GM12878 (cell line): Measurements from ENCODE around the gene FGR. TPM values are rescaled to one million over a fixed set of nuclear protein-coding genes. Genes with fewer than 3 reads are reported as not detected.

Experiments used
- IKZF2 ChIP-seq, 2 experiments: fragments of 450-650 bp; IDR thresholded peaks; 2 replicates each; pipeline ENCODE4 v1.6.1; 2017; ENCODE audit warnings: mild to moderate bottlenecking in 2 of 2, moderate library complexity in 2 of 2
- JUNB ChIP-seq: IDR thresholded peaks from 2 replicates; pipeline ENCODE4 v1.6.1; 2016; ENCODE audit warnings: antibody characterized with exemption, mild to moderate bottlenecking
- SMC3 ChIP-seq: IDR thresholded peaks from 2 replicates; pipeline ENCODE4 v1.6.1; 2011; ENCODE audit warnings: low read length, improper control_type of control experiment, borderline replicate concordance
- TCF12 ChIP-seq: IDR thresholded peaks from 2 replicates; pipeline ENCODE4 v1.6.1; 2011; ENCODE audit warnings: low read depth, mild to moderate bottlenecking, low read length
- ZBTB33 ChIP-seq: fragments of 450-650 bp; IDR thresholded peaks from 2 replicates; pipeline ENCODE4 v1.6.1; 2017; ENCODE audit warnings: mild to moderate bottlenecking
- ZNF24 ChIP-seq: fragments of 450-650 bp; IDR thresholded peaks from 2 replicates; pipeline ENCODE4 v1.6.1; 2017; ENCODE audit warnings: antibody characterized with exemption, mild to moderate bottlenecking
- polyA plus RNA-seq, 11 experiments: library from polyadenylated mRNA; depleted of rRNA in 4 of 11; unstranded in 6 of 11; stranded (reverse) in 5 of 11; fragments of >200 nt; fragmentation: Nextera tagmentation in 4 of 11; fragmentation: Illumina TruSeq in 1 of 11; extraction: Ambion mirVana in 4 of 11; extraction: Trizol in 1 of 11; gene quantifications; 1 replicate in 1 of 11; 2 replicates in 10 of 11; pipeline versions ENCODE4 v1.2.1 to v1.2.3, GENCODE V29; 2011 to 2016; ENCODE audit warnings: inconsistent platforms in 2 of 11, missing spikeins in 2 of 11, low read depth in 1 of 11
- total RNA-seq, 4 experiments: library from RNA; depleted of rRNA in 3 of 4; stranded (reverse); fragments of >200 nt in 3 of 4; fragmentation: Illumina TruSeq in 1 of 4; extraction: Trizol in 1 of 4; gene quantifications; 2 replicates each; pipeline versions ENCODE4 v1.2.1 to v1.2.3, GENCODE V29; 2013 to 2021
- TF ChIP-seq, protein P1 (sequence below): fragments of 450-650 bp; IDR thresholded peaks from 2 replicates; pipeline ENCODE4 v1.6.1; 2016; ENCODE audit warnings: mild to moderate bottlenecking

FGR gene
- total and polyA plus RNA-seq, 10 of the 15 experiments (the other 5 are each of a cell fraction or from before 2014, with no cell fraction given) = 10.9 to 193 (median 74.7) TPM

DNA sequence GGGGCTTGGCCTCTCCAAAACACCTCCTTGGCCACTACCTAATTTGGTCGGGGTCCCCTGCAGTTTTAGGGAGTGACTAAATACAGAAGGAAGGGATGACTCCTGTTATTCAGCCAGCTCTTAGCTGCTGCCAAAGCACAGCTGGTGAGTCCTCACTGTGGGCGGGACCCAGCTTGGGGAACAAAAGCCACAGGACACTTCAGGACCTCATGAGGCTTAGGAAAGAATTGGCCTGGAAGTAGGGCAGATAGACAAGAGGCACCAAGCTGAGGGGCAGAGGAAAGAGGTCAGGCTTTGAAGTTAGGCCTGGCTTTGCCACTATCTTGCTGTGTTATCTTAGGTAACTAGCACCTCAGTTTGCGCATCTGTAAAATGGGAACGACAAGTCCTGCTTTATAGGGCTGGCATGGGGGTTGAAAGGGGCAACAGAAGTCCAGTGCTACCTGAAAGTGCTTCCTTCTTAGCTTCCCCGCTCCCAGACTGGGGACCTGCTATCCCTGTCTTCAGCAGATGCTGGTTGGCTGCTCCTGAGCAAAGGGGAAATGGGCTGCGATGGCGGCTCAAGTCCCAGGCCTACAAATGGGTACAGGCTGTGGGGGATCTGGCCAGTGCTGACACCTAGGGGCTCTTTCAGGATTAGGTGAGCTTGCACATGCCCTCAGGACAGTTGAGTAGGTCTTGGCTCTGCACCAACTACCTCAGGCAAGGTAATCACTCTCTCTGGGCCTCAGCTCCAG, 21.3 kb upstream of the FGR start (continued):
- TF ChIP-seq, protein P1, sequence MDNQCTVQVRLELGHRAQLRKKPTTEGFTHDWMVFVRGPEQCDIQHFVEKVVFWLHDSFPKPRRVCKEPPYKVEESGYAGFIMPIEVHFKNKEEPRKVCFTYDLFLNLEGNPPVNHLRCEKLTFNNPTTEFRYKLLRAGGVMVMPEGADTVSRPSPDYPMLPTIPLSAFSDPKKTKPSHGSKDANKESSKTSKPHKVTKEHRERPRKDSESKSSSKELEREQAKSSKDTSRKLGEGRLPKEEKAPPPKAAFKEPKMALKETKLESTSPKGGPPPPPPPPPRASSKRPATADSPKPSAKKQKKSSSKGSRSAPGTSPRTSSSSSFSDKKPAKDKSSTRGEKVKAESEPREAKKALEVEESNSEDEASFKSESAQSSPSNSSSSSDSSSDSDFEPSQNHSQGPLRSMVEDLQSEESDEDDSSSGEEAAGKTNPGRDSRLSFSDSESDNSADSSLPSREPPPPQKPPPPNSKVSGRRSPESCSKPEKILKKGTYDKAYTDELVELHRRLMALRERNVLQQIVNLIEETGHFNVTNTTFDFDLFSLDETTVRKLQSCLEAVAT = no peak
- TF ChIP-seq TCF12 (0 out of 2 replicates have a peak, but pooled peaks have one; percentile 47), JUNB (peak; percentile 49), ZNF24 (no peak), SMC3 (peak; percentile 23; the same call in 1 of the 2 replicates), ZBTB33 (peak; percentile 55; the same call in 1 of the 2 replicates), IKZF2 (IDR thresholded peaks at IDR 0.05) (peak in 1 of 2 experiments; percentile 29; a peak in 1 of 4 replicates)
